Measurements from ENCODE around the gene STK10. TPM values are rescaled to one million over a fixed set of nuclear protein-coding genes. Genes with fewer than 3 reads are reported as not detected.
A peak's percentile ranks its signal among the peaks of the same experiment; 100 is the strongest.

Gene STK10
- total and polyA plus RNA-seq, 9 of the 15 experiments (the other 6 are each of a cell fraction or from before 2014, with no cell fraction given), result 0.30 to 6.7 (median 2.4) TPM

DNA sequence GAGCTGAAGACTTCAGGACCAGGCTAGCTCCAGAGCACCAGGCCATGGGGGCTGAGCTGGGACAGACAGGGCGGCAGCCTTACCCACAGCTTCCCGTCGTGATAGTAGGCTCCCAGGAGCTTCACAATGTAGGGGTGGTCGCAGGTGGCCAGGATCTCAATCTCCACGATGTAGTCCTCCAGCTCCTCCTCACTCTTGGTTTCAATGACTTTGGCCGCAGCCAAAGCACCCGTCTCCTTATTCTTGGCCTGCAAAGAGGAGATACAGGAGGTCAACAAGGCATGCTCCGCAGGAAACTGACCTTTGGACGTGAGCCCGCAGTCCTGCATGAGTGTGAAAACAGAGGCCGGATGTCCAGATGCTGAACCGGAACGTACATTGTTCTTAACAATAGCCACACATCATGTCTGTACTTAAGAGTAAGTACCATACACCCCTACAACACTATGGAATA is 31.5 kb downstream of the STK10 start (continued):
- TF ChIP-seq, protein P1, sequence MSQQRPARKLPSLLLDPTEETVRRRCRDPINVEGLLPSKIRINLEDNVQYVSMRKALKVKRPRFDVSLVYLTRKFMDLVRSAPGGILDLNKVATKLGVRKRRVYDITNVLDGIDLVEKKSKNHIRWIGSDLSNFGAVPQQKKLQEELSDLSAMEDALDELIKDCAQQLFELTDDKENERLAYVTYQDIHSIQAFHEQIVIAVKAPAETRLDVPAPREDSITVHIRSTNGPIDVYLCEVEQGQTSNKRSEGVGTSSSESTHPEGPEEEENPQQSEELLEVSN (IDR thresholded peaks at IDR 0.05; ENCODE audit: borderline replicate concordance in 1 of 2, extremely low read depth in 1 of 2, insufficient read depth in 1 of 2, insufficient read length in 1 of 2, low read depth in 1 of 2, low read length in 1 of 2, poor library complexity in 1 of 2, severe bottlenecking in 1 of 2), result peak in 1 of 2 experiments; percentile 41
- TF ChIP-seq, protein P2, sequence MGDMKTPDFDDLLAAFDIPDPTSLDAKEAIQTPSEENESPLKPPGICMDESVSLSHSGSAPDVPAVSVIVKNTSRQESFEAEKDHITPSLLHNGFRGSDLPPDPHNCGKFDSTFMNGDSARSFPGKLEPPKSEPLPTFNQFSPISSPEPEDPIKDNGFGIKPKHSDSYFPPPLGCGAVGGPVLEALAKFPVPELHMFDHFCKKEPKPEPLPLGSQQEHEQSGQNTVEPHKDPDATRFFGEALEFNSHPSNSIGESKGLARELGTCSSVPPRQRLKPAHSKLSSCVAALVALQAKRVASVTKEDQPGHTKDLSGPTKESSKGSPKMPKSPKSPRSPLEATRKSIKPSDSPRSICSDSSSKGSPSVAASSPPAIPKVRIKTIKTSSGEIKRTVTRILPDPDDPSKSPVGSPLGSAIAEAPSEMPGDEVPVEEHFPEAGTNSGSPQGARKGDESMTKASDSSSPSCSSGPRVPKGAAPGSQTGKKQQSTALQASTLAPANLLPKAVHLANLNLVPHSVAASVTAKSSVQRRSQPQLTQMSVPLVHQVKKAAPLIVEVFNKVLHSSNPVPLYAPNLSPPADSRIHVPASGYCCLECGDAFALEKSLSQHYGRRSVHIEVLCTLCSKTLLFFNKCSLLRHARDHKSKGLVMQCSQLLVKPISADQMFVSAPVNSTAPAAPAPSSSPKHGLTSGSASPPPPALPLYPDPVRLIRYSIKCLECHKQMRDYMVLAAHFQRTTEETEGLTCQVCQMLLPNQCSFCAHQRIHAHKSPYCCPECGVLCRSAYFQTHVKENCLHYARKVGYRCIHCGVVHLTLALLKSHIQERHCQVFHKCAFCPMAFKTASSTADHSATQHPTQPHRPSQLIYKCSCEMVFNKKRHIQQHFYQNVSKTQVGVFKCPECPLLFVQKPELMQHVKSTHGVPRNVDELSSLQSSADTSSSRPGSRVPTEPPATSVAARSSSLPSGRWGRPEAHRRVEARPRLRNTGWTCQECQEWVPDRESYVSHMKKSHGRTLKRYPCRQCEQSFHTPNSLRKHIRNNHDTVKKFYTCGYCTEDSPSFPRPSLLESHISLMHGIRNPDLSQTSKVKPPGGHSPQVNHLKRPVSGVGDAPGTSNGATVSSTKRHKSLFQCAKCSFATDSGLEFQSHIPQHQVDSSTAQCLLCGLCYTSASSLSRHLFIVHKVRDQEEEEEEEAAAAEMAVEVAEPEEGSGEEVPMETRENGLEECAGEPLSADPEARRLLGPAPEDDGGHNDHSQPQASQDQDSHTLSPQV (IDR thresholded peaks at IDR 0.05), result 0 out of 2 replicates have a peak, but pooled peaks have one; percentile 20
- TF ChIP-seq TCF3 (CRISPR knock-in tag; IDR thresholded peaks at IDR 0.05) (peak; percentile 66), SIN3B (IDR thresholded peaks at IDR 0.05; ENCODE audit: low read depth) (no peak), ETV1 (tag; conservative IDR thresholded peaks at IDR 0.05; ENCODE audit: low read depth) (peak; percentile 60), ARID1B (IDR thresholded peaks at IDR 0.05) (peak; percentile 76), ZNF717 (CRISPR knock-in tag; IDR thresholded peaks at IDR 0.05) (no peak), KHSRP (IDR thresholded peaks at IDR 0.05) (no peak), SOX6 (IDR thresholded peaks at IDR 0.05) (peak; percentile 57; the same call in 1 of the 2 replicates), CBFA2T2 (conservative IDR thresholded peaks at IDR 0.05) (peak; percentile 72), HDAC8 (tag; IDR thresholded peaks at IDR 0.05) (no peak), BCOR (IDR thresholded peaks at IDR 0.05) (peak; percentile 21; the same call in 1 of the 2 replicates), NCOR1 (IDR thresholded peaks at IDR 0.05) (peak; percentile 70)
- TF ChIP-seq, protein P3, sequence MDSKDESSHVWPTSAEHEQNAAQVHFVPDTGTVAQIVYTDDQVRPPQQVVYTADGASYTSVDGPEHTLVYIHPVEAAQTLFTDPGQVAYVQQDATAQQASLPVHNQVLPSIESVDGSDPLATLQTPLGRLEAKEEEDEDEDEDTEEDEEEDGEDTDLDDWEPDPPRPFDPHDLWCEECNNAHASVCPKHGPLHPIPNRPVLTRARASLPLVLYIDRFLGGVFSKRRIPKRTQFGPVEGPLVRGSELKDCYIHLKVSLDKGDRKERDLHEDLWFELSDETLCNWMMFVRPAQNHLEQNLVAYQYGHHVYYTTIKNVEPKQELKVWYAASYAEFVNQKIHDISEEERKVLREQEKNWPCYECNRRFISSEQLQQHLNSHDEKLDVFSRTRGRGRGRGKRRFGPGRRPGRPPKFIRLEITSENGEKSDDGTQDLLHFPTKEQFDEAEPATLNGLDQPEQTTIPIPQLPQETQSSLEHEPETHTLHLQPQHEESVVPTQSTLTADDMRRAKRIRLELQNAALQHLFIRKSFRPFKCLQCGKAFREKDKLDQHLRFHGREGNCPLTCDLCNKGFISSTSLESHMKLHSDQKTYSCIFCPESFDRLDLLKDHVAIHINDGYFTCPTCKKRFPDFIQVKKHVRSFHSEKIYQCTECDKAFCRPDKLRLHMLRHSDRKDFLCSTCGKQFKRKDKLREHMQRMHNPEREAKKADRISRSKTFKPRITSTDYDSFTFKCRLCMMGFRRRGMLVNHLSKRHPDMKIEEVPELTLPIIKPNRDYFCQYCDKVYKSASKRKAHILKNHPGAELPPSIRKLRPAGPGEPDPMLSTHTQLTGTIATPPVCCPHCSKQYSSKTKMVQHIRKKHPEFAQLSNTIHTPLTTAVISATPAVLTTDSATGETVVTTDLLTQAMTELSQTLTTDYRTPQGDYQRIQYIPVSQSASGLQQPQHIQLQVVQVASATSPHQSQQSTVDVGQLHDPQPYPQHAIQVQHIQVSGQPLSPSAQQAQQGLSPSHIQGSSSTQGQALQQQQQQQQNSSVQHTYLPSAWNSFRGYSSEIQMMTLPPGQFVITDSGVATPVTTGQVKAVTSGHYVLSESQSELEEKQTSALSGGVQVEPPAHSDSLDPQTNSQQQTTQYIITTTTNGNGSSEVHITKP (IDR thresholded peaks at IDR 0.05; ENCODE audit: partially characterized antibody), result peak; percentile 29
